Skeletal muscle tissue (tissue), 4 donors: ENCODE results near the gene RIC8B. TPM values are rescaled to one million over a fixed set of nuclear protein-coding genes. Genes with fewer than 3 reads are reported as not detected.

Experiments used
- H3K27ac ChIP-seq: one replicate; pipeline ENCODE4 v1.7.0; 2013; ENCODE audit warnings: mild to moderate bottlenecking, low read depth, low read length, inconsistent platforms
- H3K27me3 ChIP-seq, 3 donors: one replicate each; pipeline ENCODE4 v1.7.0; 2013; ENCODE audit warnings: low read length in 3 of 3; ENCODE audit not compliant: control insufficient read depth in 3 of 3, insufficient read depth in 3 of 3
- H3K36me3 ChIP-seq, 3 donors: one replicate each; pipeline ENCODE4 v1.7.0; 2013; ENCODE audit warnings: low read length in 3 of 3; ENCODE audit not compliant: control insufficient read depth in 3 of 3, insufficient read depth in 3 of 3
- H3K4me1 ChIP-seq, 3 donors: one replicate each; pipeline ENCODE4 v1.7.0; 2013; ENCODE audit warnings: low read length in 3 of 3, mild to moderate bottlenecking in 3 of 3; ENCODE audit not compliant: control insufficient read depth in 3 of 3, insufficient read depth in 3 of 3
- H3K4me3 ChIP-seq, 3 donors: one replicate each; pipeline ENCODE4 v1.7.0; 2013; ENCODE audit warnings: low read length in 3 of 3
- H3K9ac ChIP-seq, 3 donors: one replicate each; pipeline ENCODE4 v1.7.0; 2013; ENCODE audit warnings: low read length in 3 of 3, mild to moderate bottlenecking in 3 of 3, moderate library complexity in 2 of 3, low read depth in 1 of 3
- H3K9me3 ChIP-seq, 3 donors: one replicate each; pipeline ENCODE4 v1.7.0; 2013; ENCODE audit warnings: low read length in 3 of 3; ENCODE audit not compliant: control insufficient read depth in 3 of 3
- total RNA-seq: library from RNA; depleted of rRNA; stranded (reverse); fragments of >200 nt; gene quantifications from one replicate; pipeline ENCODE4 v1.2.3, GENCODE V29; 2014
- donor health status: Osteomylitis.

RIC8B gene
- total RNA-seq, 1 donor from 2014 or later: 19.3 TPM

DNA sequence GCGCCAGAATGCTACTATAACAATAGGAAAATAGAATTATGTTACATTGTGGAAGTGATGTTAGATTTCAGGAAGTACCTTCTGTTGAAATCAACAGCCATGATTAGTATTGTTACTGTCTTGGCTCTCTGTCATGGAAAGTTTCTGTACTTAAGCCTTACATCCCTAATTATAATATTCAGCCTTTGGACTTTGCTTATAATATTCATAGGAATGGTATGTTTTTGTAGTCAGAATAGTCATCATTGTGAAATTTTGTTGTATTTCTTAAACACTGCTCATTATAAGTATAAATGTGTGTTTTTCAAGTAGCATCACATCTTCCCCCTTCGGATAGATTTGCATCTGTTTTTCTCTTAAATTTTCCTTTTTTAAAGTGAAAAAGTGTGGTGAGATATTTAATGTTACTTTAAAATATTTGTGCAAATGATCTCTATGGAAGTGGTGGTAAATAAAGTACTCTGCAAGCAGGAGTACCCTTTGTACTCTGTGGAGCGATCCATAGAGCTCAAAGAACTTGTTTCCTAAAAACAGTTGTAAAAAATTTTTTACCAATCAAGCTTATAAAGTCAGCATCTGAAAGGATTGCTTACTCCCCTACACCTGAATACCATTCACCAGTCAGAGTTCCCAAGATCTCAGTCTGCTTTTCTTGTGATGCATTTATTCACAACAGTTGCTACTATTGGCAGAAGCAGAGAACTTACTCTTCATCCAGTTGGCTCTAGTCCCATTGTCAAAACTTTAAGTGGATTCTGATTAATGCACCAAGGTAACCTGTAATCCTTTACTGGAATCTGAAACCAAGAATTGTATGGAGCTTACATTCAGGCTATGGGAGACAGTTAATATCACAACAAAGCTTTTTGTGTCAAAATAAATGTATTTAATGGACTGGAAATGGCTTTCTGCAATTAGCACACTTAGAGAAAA is 87.8 kb downstream of the RIC8B start:
- peaks cover 0 to 3% (median 0%) of the 10 kb centered on the region in 3 donors for H3K4me1 ChIP-seq
- peaks cover 0 to 16% (median 2%) of the 10 kb centered on the region in 3 donors for H3K36me3 ChIP-seq

DNA sequence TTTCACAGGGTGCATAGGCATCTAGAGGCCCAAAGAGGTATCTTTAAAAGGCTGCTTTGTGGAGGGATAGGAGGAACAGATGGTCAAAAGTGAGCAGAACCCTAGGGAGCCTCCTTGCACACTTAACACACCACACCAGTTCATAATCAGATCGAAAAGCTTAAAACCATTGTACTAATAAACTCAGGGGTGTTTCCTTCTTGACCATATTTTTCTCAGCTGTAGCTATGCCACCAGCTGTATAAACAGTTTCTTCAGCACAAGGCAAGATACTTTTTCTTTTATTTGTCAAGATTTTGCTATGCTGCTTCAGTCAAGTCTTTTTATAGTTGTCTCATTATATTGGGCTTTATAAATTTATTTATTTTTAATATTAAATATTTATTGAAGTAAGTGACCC is 88.7 kb downstream of the RIC8B start:
- Histone ChIP-seq H3K4me1 (peaks cover 0 to 3% (median 0%) of the 10 kb centered on the region in 3 donors), H3K9me3 (no peaks in the 10 kb centered on the region), H3K27ac (no peak overlapping the region), H3K27me3 (no peaks in the 10 kb centered on the region), H3K9ac (no peak overlapping the region), H3K4me3 (no peak overlapping the region), H3K36me3 (peaks cover 0 to 16% (median 2%) of the 10 kb centered on the region in 3 donors)

More for the DNA sequence above, 87.8 kb downstream of the RIC8B start:
- Histone ChIP-seq H3K27ac (no peak overlapping the region), H3K27me3 (no peaks in the 10 kb centered on the region), H3K4me3 (no peak overlapping the region), H3K9ac (no peak overlapping the region), H3K9me3 (no peaks in the 10 kb centered on the region)

DNA sequence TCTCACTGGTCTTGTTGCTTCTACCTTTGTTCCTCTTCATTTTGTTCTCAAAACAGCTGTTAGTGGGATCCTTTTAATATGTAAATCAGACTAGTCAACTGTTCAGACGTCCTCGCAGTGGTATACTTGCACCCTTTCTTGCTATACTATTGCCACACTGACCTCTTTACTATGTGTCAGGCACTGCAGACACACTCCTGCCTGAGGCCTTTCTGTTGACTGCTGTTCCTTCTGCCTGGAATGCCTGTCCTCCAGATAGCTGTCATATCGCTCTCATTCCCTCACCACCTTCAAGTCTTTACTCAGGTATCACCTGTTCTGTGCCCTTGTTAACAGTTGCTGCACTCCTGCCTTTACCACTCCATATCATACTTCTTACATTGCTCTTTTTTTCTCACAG is 91.2 kb downstream of the RIC8B start:
- no peaks in the 10 kb centered on the region for H3K9me3 ChIP-seq

DNA sequence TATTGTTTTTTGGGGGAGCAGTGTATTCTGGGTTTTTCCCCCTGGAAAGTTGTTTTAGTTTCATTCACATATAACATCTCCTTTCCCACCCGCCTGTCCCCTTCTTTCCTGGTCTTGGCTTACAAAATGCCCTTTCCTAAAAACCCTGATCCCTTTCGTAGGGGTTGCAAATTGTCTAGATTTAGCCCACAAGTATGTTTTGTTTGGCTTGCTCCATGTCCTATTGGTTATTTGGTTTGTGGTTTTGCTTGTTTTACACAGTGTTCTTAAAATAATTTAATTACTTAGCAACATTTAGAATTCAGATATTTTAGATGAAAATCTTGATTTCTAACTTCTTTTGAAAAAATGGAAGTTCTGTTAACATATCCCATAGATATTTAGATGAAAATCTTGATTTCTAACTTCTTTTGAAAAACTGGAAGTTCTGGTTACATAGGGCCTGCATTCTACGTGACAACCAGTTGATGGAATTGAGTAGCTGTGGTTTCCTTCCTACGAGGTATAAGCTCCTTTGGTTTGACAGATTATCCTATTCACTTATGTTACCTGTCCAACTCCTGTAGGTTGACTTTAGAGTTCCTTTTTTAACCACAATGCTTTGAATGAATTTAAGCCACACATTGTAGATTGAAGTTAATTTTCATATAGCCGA is 92.1 kb downstream of the RIC8B start:
- no peak overlapping the region for H3K4me3 ChIP-seq
- peaks cover 0 to under 1% (median 0%) of the 10 kb centered on the region in 3 donors for H3K36me3 ChIP-seq
- H3K9ac ChIP-seq: no peak overlapping the region
- no peaks in the 10 kb centered on the region for H3K27me3 ChIP-seq
- H3K4me1 ChIP-seq: peaks cover 0 to 3% (median 0%) of the 10 kb centered on the region in 3 donors
- no peaks in the 10 kb centered on the region for H3K9me3 ChIP-seq
- H3K27ac ChIP-seq: no peak overlapping the region

More for the DNA sequence above, 91.2 kb downstream of the RIC8B start:
- Histone ChIP-seq H3K27ac (no peak overlapping the region), H3K4me1 (peaks cover 0 to 3% (median 0%) of the 10 kb centered on the region in 3 donors), H3K36me3 (peaks cover 0 to 7% (median 2%) of the 10 kb centered on the region in 3 donors), H3K9ac (no peak overlapping the region), H3K27me3 (no peaks in the 10 kb centered on the region), H3K4me3 (no peak overlapping the region)

DNA sequence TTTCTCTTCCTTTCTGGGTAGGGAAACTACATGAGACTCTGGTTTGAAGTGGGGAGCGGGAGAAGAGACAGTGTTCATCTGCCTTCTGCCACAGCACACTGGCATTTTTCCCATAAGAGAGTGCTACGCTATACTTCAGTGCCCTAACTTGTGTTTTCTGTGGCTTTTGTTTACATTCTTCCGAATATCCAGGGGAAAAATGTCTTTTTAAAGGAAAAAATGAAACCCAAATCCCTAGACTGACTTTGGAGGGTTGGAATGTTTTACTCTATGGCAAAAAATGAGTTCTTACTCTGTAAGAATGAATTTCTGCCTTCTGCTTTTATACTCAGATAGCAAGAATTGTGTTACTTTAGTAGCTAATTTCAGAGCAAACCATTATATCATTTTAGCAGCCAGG is 93.2 kb downstream of the RIC8B start:
- H3K4me3 ChIP-seq: no peak overlapping the region
- no peaks in the 10 kb centered on the region for H3K9me3 ChIP-seq
- H3K36me3 ChIP-seq: peaks cover 0 to 4% (median 3%) of the 10 kb centered on the region in 3 donors

DNA sequence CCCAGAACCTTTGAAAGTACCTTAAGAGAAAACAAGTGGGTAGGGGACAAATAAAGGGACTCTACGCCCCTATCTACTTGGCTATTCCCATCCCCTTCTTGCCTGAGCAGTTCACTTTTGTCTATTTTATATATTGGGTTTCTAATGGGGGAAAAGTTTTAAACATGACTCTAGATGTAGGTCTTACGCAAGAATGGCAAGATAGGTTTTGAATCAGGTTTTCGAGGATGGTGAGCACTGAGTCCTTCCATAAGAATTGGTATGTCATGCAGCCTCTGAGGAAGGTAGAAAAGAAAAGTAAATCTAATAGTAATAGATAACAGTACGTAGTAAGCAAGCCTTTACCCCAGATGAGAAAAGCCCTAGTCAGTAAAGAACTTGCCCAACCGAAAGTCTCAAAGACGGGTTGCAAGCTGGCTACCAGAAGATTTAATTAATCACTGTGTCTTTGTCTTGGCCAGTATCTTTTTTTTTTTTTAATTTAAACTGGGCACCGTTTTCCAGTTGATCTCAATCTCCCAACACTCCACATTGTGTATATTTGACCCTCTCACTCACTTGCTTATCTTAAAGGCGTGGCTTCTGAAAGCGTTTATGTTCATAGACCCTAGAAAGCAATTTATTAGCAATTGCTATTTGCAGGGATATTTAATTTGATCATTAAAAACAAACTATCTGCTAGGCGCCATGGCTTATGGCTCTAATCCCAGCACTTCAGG is 94.7 kb downstream of the RIC8B start:
- Histone ChIP-seq H3K36me3 (peaks cover 0 to 10% (median 6%) of the 10 kb centered on the region in 3 donors), H3K9ac (no peak overlapping the region), H3K4me1 (no peaks in the 10 kb centered on the region), H3K9me3 (no peaks in the 10 kb centered on the region), H3K27ac (no peak overlapping the region), H3K4me3 (no peak overlapping the region), H3K27me3 (no peaks in the 10 kb centered on the region)

More for the DNA sequence above, 93.2 kb downstream of the RIC8B start:
- Histone ChIP-seq H3K27me3 (no peaks in the 10 kb centered on the region), H3K9ac (no peak overlapping the region), H3K4me1 (no peaks in the 10 kb centered on the region), H3K27ac (no peak overlapping the region)

DNA sequence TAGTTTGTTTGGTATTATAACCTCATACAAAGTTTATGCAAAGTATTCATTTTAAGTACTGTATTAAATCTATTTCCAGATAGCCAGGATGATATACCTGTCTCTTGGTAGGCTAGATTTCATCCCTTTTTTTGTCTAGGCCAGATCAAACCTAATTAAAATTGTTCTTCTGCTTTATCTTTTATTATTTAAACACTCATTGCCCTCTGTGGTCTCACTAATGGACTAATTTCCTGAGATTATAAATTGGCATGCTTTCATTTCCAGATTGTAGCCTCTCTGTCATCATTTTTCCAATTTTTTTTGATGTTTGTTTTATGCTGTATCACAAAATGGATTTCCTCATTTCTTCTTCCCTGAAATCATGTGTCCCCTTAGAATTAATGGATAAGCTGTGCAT is 95.6 kb downstream of the RIC8B start:
- H3K36me3 ChIP-seq: peaks cover 0 to 12% (median 6%) of the 10 kb centered on the region in 3 donors
- H3K27me3 ChIP-seq: no peaks in the 10 kb centered on the region
- no peaks in the 10 kb centered on the region for H3K4me1 ChIP-seq
- no peak overlapping the region for H3K9ac ChIP-seq
- H3K9me3 ChIP-seq: no peaks in the 10 kb centered on the region
- no peak overlapping the region for H3K27ac ChIP-seq
- H3K4me3 ChIP-seq: no peak overlapping the region

DNA sequence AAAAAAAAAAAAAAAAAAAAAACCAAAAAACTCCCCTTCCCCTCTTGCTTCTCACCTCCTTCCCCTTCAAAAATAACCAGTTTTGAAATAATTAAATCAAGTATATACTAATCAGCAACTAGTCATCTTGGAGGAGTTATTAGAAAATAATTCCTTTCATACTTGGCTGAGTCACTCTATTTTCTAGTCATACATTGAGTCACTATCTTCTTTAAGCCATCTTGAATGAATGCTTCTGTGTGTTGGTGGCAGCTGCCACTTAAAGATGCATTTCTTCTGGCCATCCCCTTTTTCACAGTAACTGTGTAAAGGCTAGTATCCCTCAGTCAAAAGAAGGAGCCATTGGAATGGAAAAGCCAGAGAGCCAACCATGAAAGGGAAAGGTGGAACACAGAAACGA is 97.0 kb downstream of the RIC8B start:
- no peaks in the 10 kb centered on the region for H3K27me3 ChIP-seq
- no peak overlapping the region for H3K9ac ChIP-seq
- no peaks in the 10 kb centered on the region for H3K9me3 ChIP-seq
- no peak overlapping the region for H3K4me3 ChIP-seq
- H3K36me3 ChIP-seq: peaks cover 0 to 12% (median 6%) of the 10 kb centered on the region in 3 donors
- H3K4me1 ChIP-seq: no peaks in the 10 kb centered on the region
- no peak overlapping the region for H3K27ac ChIP-seq

DNA sequence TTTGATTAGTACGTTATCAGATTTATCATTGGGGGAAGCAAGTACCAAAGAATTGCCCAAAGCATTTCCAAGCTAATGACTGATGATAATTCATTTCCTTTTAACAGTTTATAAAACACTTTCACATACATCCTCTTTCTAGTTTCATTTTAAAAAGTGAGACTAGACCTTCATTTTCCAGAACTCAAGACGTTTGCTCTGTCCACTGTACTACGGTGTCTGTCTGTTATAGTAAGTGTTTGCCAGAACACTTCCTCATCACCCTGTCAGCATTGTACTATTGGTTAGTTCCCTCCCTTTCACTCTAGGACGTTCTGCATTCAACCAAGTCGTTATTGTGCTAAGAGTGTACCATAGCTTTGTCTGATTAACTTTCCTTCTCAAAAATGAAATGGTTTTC is 99.5 kb downstream of the RIC8B start:
- no peak overlapping the region for H3K27ac ChIP-seq
- H3K4me3 ChIP-seq: no peak overlapping the region
- no peak overlapping the region for H3K9ac ChIP-seq
- peaks cover 0 to 12% (median 6%) of the 10 kb centered on the region in 3 donors for H3K36me3 ChIP-seq
- H3K27me3 ChIP-seq: no peaks in the 10 kb centered on the region
- no peaks in the 10 kb centered on the region for H3K4me1 ChIP-seq
- no peaks in the 10 kb centered on the region for H3K9me3 ChIP-seq
